ENCODE measurements around the gene MAP1LC3B.

GRCh38 chr16:87361916-87362619, 30.1 kb upstream of the MAP1LC3B start:
- TF ChIP-seq CREB1 (IDR thresholded peaks at IDR 0.05), result no peak
- no peak for TF ChIP-seq EZH2 (IDR thresholded peaks at IDR 0.05; ENCODE audit: low read depth, low read length, severe bottlenecking)
- TF ChIP-seq POLR2A (IDR thresholded peaks at IDR 0.05; ENCODE audit: control extremely low read depth in 1 of 2, low read depth in 2 of 2, low read length in 2 of 2), result no peak
- no peak for TF ChIP-seq CTCF (IDR thresholded peaks at IDR 0.05; ENCODE audit: control extremely low read depth in 1 of 3, insufficient read depth in 1 of 3, low read depth in 1 of 3, low read length in 3 of 3)
